Measurements from ENCODE around the gene FOXP2.

The FOXP2 gene

DNA sequence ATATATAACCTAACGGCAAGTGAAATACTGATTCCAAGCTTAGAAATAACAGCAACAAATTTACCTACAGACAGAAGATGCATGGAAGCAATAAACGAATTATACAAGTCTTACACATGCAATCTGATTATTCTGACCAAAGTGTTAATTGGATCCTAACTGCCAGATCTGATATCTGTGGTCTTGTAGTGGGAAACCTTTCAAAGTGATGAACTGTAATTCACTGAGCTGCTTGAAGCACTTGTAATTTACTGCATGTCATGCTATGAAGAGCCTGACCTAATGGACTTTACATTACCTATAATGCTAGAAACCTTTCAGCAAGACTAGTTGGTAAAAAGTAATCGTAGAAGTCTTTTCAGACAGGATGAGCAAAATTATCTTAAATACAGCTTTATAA is 205.6 kb downstream of the FOXP2 start:
- H3K27me3 ChIP-seq (ENCODE audit: control insufficient read depth in 5 of 5, insufficient read depth in 4 of 5, low read length in 5 of 5), result no peaks in the 10 kb centered on the region
- no peak overlapping the region for H3K27ac ChIP-seq (ENCODE audit: low read depth, low read length)
- no peak overlapping the region for H3K9ac ChIP-seq (ENCODE audit: low read length in 5 of 5)
- no peaks in the 10 kb centered on the region for H3K9me3 ChIP-seq (ENCODE audit: control insufficient read depth in 5 of 5, low read length in 5 of 5)
- no peaks in the 10 kb centered on the region for H3K4me1 ChIP-seq (ENCODE audit: control insufficient read depth in 5 of 5, insufficient read depth in 5 of 5, low read length in 5 of 5)
- H3K4me3 ChIP-seq (ENCODE audit: low read depth in 1 of 5, low read length in 5 of 5), result no peak overlapping the region
- no peaks in the 10 kb centered on the region for H3K36me3 ChIP-seq (ENCODE audit: control insufficient read depth in 5 of 5, insufficient read depth in 5 of 5, low read length in 5 of 5)

DNA sequence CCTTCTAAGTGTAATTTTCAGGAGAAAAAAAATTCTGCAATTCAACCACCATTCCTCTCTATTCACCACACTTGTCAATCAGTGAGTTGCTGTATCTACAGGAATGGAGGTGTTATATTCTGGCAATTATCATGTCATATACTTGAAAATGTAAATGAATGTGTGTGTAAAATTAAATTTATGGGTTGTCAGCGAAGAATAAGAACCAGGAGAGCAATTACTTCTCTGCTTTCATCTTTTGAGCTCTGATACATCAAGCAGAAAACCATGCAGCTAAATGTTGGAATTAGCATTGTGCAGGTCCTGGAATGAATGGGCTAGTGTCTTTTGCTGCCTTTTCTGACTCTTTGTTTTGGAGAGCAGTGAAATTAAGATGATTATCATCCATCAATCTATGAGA is 207.6 kb downstream of the FOXP2 start:
- Histone ChIP-seq H3K27me3 (ENCODE audit: control insufficient read depth in 5 of 5, insufficient read depth in 4 of 5, low read length in 5 of 5) (no peaks in the 10 kb centered on the region), H3K36me3 (ENCODE audit: control insufficient read depth in 5 of 5, insufficient read depth in 5 of 5, low read length in 5 of 5) (no peaks in the 10 kb centered on the region), H3K27ac (ENCODE audit: low read depth, low read length) (no peak overlapping the region), H3K9me3 (ENCODE audit: control insufficient read depth in 5 of 5, low read length in 5 of 5) (no peaks in the 10 kb centered on the region), H3K4me1 (ENCODE audit: control insufficient read depth in 5 of 5, insufficient read depth in 5 of 5, low read length in 5 of 5) (no peaks in the 10 kb centered on the region), H3K4me3 (ENCODE audit: low read depth in 1 of 5, low read length in 5 of 5) (no peak overlapping the region), H3K9ac (ENCODE audit: low read length in 5 of 5) (no peak overlapping the region)

DNA sequence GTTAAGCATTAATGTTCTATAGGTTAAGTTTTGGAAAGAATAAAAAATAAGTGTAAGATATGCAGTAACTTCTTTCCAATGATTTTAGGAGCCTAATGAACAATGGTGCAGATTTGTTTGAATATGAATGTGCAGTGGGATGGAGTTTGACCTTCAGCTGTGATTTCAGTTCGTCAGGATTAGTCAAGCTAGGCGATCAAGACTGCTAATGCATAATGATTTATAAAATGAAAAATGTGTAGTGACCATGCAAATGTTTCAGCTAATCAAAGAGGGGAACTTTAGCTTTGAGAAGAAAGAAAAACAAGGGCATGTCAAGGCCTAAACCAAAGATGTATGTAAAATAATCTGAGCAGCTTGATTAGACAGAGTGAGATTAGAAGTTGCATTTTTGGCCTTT is 208.5 kb downstream of the FOXP2 start:
- Histone ChIP-seq H3K36me3 (ENCODE audit: control insufficient read depth in 5 of 5, insufficient read depth in 5 of 5, low read length in 5 of 5) (no peaks in the 10 kb centered on the region), H3K27ac (ENCODE audit: low read depth, low read length) (no peak overlapping the region), H3K4me3 (ENCODE audit: low read depth in 1 of 5, low read length in 5 of 5) (no peak overlapping the region), H3K9ac (ENCODE audit: low read length in 5 of 5) (no peak overlapping the region), H3K4me1 (ENCODE audit: control insufficient read depth in 5 of 5, insufficient read depth in 5 of 5, low read length in 5 of 5) (no peaks in the 10 kb centered on the region), H3K27me3 (ENCODE audit: control insufficient read depth in 5 of 5, insufficient read depth in 4 of 5, low read length in 5 of 5) (no peaks in the 10 kb centered on the region), H3K9me3 (ENCODE audit: control insufficient read depth in 5 of 5, low read length in 5 of 5) (no peaks in the 10 kb centered on the region)

DNA sequence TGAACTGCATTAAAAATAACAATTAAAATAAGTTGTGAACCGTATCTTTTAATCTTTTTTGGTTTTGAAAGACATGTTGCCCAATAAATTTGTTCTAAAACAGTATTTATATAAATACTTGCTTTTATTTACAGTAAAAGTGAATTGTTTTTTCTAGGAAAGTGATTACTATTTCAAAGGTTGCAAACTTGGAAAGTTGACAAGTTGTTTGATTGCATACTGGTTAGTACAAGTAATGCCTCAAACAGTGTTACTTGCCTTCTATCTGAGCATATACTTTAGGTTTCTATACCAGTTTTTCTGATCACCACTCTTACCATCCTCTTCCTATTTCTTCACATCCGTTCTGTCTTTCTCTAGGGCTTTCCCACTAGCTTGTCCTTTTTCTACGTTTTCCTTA is 212.6 kb downstream of the FOXP2 start:
- no peak overlapping the region for H3K27ac ChIP-seq (ENCODE audit: low read depth, low read length)
- H3K4me1 ChIP-seq (ENCODE audit: control insufficient read depth in 5 of 5, insufficient read depth in 5 of 5, low read length in 5 of 5), result no peaks in the 10 kb centered on the region
- no peaks in the 10 kb centered on the region for H3K9me3 ChIP-seq (ENCODE audit: control insufficient read depth in 5 of 5, low read length in 5 of 5)
- no peak overlapping the region for H3K9ac ChIP-seq (ENCODE audit: low read length in 5 of 5)
- no peaks in the 10 kb centered on the region for H3K27me3 ChIP-seq (ENCODE audit: control insufficient read depth in 5 of 5, insufficient read depth in 4 of 5, low read length in 5 of 5)
- no peak overlapping the region for H3K4me3 ChIP-seq (ENCODE audit: low read depth in 1 of 5, low read length in 5 of 5)
- H3K36me3 ChIP-seq (ENCODE audit: control insufficient read depth in 5 of 5, insufficient read depth in 5 of 5, low read length in 5 of 5), result peaks cover 0 to 14% (median 4%) of the 10 kb centered on the region in 5 donors

DNA sequence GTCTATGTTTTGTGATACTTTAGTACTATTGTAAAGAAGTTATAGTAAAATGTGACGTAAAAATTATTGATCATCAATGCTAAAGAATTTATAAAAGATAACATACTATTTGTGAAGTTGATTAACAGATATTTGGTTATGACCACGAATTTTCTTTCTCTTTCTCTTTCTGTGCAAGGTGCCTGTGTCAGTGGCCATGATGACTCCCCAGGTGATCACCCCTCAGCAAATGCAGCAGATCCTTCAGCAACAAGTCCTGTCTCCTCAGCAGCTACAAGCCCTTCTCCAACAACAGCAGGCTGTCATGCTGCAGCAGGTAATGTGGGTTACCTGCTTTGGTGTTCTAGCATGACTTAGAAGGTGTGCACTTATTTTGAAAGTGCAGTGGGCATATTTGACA is 213.7 kb downstream of the FOXP2 start:
- Histone ChIP-seq H3K9ac (ENCODE audit: low read length in 5 of 5) (no peak overlapping the region), H3K4me1 (ENCODE audit: control insufficient read depth in 5 of 5, insufficient read depth in 5 of 5, low read length in 5 of 5) (no peaks in the 10 kb centered on the region), H3K27me3 (ENCODE audit: control insufficient read depth in 5 of 5, insufficient read depth in 4 of 5, low read length in 5 of 5) (no peaks in the 10 kb centered on the region), H3K9me3 (ENCODE audit: control insufficient read depth in 5 of 5, low read length in 5 of 5) (no peaks in the 10 kb centered on the region), H3K4me3 (ENCODE audit: low read depth in 1 of 5, low read length in 5 of 5) (no peak overlapping the region), H3K36me3 (ENCODE audit: control insufficient read depth in 5 of 5, insufficient read depth in 5 of 5, low read length in 5 of 5) (peaks cover 0 to 14% (median 4%) of the 10 kb centered on the region in 5 donors), H3K27ac (ENCODE audit: low read depth, low read length) (no peak overlapping the region)

DNA sequence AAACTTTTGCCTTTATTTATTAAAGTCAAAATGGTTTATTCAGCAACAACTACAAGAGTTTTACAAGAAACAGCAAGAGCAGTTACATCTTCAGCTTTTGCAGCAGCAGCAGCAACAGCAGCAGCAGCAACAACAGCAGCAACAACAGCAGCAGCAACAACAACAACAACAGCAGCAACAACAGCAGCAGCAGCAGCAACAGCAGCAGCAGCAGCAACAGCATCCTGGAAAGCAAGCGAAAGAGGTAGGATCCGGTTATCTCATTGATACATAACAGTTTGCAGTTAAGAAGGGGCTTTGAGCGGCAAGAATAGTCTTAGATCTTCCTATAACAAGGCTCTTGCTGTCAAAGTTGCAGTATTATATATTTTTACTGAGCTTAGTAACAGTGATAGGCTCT is 215.1 kb downstream of the FOXP2 start:
- Histone ChIP-seq H3K4me3 (ENCODE audit: low read depth in 1 of 5, low read length in 5 of 5) (no peak overlapping the region), H3K27me3 (ENCODE audit: control insufficient read depth in 5 of 5, insufficient read depth in 4 of 5, low read length in 5 of 5) (no peaks in the 10 kb centered on the region), H3K9me3 (ENCODE audit: control insufficient read depth in 5 of 5, low read length in 5 of 5) (no peaks in the 10 kb centered on the region), H3K27ac (ENCODE audit: low read depth, low read length) (no peak overlapping the region), H3K9ac (ENCODE audit: low read length in 5 of 5) (no peak overlapping the region), H3K4me1 (ENCODE audit: control insufficient read depth in 5 of 5, insufficient read depth in 5 of 5, low read length in 5 of 5) (no peaks in the 10 kb centered on the region), H3K36me3 (ENCODE audit: control insufficient read depth in 5 of 5, insufficient read depth in 5 of 5, low read length in 5 of 5) (peaks cover 0 to 14% (median 4%) of the 10 kb centered on the region in 5 donors)

DNA sequence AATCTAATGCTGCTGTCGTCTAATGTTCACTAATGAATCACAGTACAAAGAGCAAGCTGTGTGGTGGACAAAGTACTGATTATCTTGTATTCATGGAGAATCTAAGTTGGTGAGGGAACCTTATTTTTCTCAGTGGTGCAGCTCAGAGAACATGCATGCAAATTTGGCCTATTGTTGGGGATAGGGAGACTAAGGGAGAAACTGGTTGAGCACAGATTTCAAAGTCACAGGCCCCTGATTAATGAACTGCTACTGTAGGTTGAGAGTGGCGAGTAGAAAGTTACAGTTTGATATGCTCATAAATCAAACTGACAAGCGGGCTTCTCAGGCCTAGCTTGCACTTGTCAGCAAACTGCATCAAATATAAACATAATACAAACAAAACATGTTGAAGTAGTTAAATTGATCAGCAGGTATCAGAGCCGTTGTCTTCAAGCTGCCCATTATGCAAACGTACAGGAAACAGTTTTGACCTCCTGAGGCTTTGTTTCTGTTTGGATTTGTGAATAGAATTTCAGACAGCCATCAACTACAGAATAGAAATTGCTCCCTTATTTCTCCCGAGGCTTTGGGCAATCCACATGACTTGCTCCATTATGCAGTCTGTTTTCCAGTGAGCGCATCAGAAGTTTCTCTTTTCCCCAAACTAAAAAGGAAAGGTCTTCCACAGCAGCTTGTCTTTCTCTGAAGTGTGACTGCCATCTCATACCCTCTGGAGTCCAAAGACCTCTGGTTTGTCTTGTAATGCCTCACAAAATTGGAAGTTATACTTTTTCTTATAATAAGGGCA is 215.8 kb downstream of the FOXP2 start:
- Histone ChIP-seq H3K27me3 (ENCODE audit: control insufficient read depth in 5 of 5, insufficient read depth in 4 of 5, low read length in 5 of 5) (no peaks in the 10 kb centered on the region), H3K27ac (ENCODE audit: low read depth, low read length) (no peak overlapping the region), H3K9ac (ENCODE audit: low read length in 5 of 5) (no peak overlapping the region), H3K9me3 (ENCODE audit: control insufficient read depth in 5 of 5, low read length in 5 of 5) (no peaks in the 10 kb centered on the region), H3K4me1 (ENCODE audit: control insufficient read depth in 5 of 5, insufficient read depth in 5 of 5, low read length in 5 of 5) (no peaks in the 10 kb centered on the region), H3K4me3 (ENCODE audit: low read depth in 1 of 5, low read length in 5 of 5) (no peak overlapping the region), H3K36me3 (ENCODE audit: control insufficient read depth in 5 of 5, insufficient read depth in 5 of 5, low read length in 5 of 5) (peaks cover 0 to 14% (median 4%) of the 10 kb centered on the region in 5 donors)

DNA sequence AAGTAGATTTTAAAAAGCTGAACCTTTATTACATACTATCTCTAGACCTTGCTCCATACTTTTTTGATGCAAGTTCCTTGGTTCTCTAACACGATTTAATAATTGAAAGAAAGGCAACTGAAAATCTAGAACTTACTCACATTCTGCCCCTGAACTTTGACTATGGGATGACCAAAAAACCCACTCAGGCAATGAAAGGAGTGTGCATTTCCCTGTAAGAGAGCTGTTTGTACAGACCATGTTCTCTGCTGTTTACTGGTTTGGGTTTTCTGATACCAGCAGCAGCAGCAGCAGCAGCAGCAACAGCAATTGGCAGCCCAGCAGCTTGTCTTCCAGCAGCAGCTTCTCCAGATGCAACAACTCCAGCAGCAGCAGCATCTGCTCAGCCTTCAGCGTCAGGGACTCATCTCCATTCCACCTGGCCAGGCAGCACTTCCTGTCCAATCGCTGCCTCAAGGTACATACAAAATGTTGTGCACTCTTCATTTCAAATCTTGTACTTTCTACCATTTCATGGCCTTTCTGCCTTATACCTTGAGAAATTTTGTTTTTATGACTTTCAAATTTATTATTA is 216.7 kb downstream of the FOXP2 start:
- no peaks in the 10 kb centered on the region for H3K9me3 ChIP-seq (ENCODE audit: control insufficient read depth in 5 of 5, low read length in 5 of 5)
- no peak overlapping the region for H3K27ac ChIP-seq (ENCODE audit: low read depth, low read length)
- no peak overlapping the region for H3K9ac ChIP-seq (ENCODE audit: low read length in 5 of 5)
- no peaks in the 10 kb centered on the region for H3K27me3 ChIP-seq (ENCODE audit: control insufficient read depth in 5 of 5, insufficient read depth in 4 of 5, low read length in 5 of 5)
- peaks cover 0 to 14% (median 4%) of the 10 kb centered on the region in 5 donors for H3K36me3 ChIP-seq (ENCODE audit: control insufficient read depth in 5 of 5, insufficient read depth in 5 of 5, low read length in 5 of 5)
- no peak overlapping the region for H3K4me3 ChIP-seq (ENCODE audit: low read depth in 1 of 5, low read length in 5 of 5)
- H3K4me1 ChIP-seq (ENCODE audit: control insufficient read depth in 5 of 5, insufficient read depth in 5 of 5, low read length in 5 of 5), result no peaks in the 10 kb centered on the region

DNA sequence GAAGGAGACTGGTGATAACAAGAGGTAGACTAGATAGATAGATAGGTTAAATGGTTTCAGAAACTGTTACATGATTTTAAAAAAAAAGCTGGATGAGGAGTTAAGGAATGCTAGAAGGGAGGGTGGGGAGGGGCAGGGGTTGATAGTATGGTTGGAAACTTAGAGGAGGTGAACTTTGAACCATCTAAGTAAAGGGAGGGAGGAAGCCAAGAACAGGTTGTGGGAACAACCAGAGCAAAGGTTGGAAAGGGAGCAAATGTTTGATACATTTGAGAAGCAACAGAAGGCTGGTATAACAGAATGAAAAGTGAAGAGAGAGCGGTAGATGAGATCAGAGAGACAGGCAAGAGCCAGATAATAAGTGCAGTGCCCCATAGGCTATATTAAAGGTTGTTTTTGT is 224.8 kb downstream of the FOXP2 start:
- H3K27me3 ChIP-seq (ENCODE audit: control insufficient read depth in 5 of 5, insufficient read depth in 4 of 5, low read length in 5 of 5), result no peaks in the 10 kb centered on the region
- H3K4me3 ChIP-seq (ENCODE audit: low read depth in 1 of 5, low read length in 5 of 5), result no peak overlapping the region
- H3K27ac ChIP-seq (ENCODE audit: low read depth, low read length), result no peak overlapping the region
- H3K4me1 ChIP-seq (ENCODE audit: control insufficient read depth in 5 of 5, insufficient read depth in 5 of 5, low read length in 5 of 5), result no peaks in the 10 kb centered on the region
- H3K9ac ChIP-seq (ENCODE audit: low read length in 5 of 5), result no peak overlapping the region
- H3K36me3 ChIP-seq (ENCODE audit: control insufficient read depth in 5 of 5, insufficient read depth in 5 of 5, low read length in 5 of 5), result peaks cover 0 to 4% (median 0%) of the 10 kb centered on the region in 5 donors
- no peaks in the 10 kb centered on the region for H3K9me3 ChIP-seq (ENCODE audit: control insufficient read depth in 5 of 5, low read length in 5 of 5)

DNA sequence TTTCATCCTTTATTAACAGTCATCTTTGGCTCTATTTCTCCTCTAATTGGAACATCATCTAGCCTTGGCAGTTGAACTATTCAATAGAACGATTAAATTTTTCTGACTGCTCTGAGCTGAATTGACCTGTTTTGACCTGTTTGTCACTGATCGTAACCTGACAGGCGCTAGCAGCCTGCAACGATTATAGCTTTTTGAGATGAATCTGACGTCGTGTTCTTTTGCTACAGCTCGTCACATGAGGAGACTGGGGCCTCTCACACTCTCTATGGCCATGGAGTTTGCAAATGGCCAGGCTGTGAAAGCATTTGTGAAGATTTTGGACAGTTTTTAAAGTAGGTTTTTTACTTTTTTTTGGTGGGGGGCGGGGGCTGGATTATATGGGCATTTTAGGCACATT is 229.8 kb downstream of the FOXP2 start:
- no peak overlapping the region for H3K9ac ChIP-seq (ENCODE audit: low read length in 5 of 5)
- H3K27me3 ChIP-seq (ENCODE audit: control insufficient read depth in 5 of 5, insufficient read depth in 4 of 5, low read length in 5 of 5), result no peaks in the 10 kb centered on the region
- no peak overlapping the region for H3K4me3 ChIP-seq (ENCODE audit: low read depth in 1 of 5, low read length in 5 of 5)
- H3K9me3 ChIP-seq (ENCODE audit: control insufficient read depth in 5 of 5, low read length in 5 of 5), result no peaks in the 10 kb centered on the region
- peaks cover 0 to 4% (median 0%) of the 10 kb centered on the region in 5 donors for H3K36me3 ChIP-seq (ENCODE audit: control insufficient read depth in 5 of 5, insufficient read depth in 5 of 5, low read length in 5 of 5)
- no peak overlapping the region for H3K27ac ChIP-seq (ENCODE audit: low read depth, low read length)
- H3K4me1 ChIP-seq (ENCODE audit: control insufficient read depth in 5 of 5, insufficient read depth in 5 of 5, low read length in 5 of 5), result no peaks in the 10 kb centered on the region
